HepG2 (cell line): ENCODE data around the gene OSCP1. TPM values are rescaled to one million over a fixed set of nuclear protein-coding genes. Genes with fewer than 3 reads are reported as not detected.
A peak's percentile ranks its signal among the peaks of the same experiment; 100 is the strongest.

Source experiments
- ATAC-seq: fragments of 200-7000 bp; cut with Tn5 transposase; 3 replicates; pipeline ENCODE4 v1.9.1; 2020; ENCODE audit warnings: mild to moderate bottlenecking, moderate library complexity
- BruUV-seq: library from RNA; stranded (reverse); fragments of 400-500 nt; replicated peaks from 2 replicates; lab custom pipeline; 2021; lab: Mats Ljungman, UMichigan
- CTCF ChIA-PET: fragments of 300-600 bp; formaldehyde crosslinking; extraction: SDS; loops from one replicate; lab custom pipeline; 2021; ENCODE audit warnings: low total read pairs, inconsistent platforms, low intra/inter-chr PET ratio; lab: Yijun Ruan, JAX
- POLR2A ChIA-PET: fragments of 350-600 bp; sonication (Branson Sonifier 250); formaldehyde crosslinking; loops from one replicate; lab custom pipeline; 2020; ENCODE audit warnings: antibody characterized with exemption, inconsistent platforms; lab: Yijun Ruan, JAX
- DNase-seq: peaks from one replicate; pipeline ENCODE4 v3.0.0-alpha.2; 2015; ENCODE audit warnings: low spot score
- FAIRE-seq: peaks from 3 replicates; lab custom pipeline; 2011; peaks lifted over from hg19 to GRCh38; lab: Jason Lieb, UNC
- H2AFZ ChIP-seq: one replicate; pipeline ENCODE4 v1.6.1; 2011; ENCODE audit warnings: low read length, inconsistent platforms
- H3K27ac ChIP-seq: fragments of 300-600 bp; 3 replicates; pipeline ENCODE4 v1.8.0; 2011; ENCODE audit warnings: mixed run types, mild to moderate bottlenecking, mixed read lengths, low read length, inconsistent platforms; ENCODE audit not compliant: insufficient read depth; ENCODE audit errors: extremely low read length
- H3K27me3 ChIP-seq, 2 experiments: fragments of 200-600 bp in 1 of 2; 2 replicates in 1 of 2; 3 replicates in 1 of 2; pipeline versions ENCODE4 v1.6.0 to v1.8.0; 2011; ENCODE audit warnings: low read length in 2 of 2, mild to moderate bottlenecking in 2 of 2, moderate library complexity in 2 of 2, inconsistent platforms in 1 of 2; ENCODE audit not compliant: insufficient read depth in 2 of 2, control insufficient read depth in 1 of 2
- H3K36me3 ChIP-seq, 2 experiments: fragments of 200-600 bp in 1 of 2; replicated peaks in 1 of 2; 2 replicates in 1 of 2; 3 replicates in 1 of 2; pipeline versions ENCODE4 v1.5.1 to v1.8.0; 2011; ENCODE audit warnings: low read length in 2 of 2, inconsistent platforms in 1 of 2; ENCODE audit not compliant: insufficient read depth in 2 of 2, control insufficient read depth in 1 of 2
- H3K4me1 ChIP-seq: 2 replicates; pipeline ENCODE4 v1.5.1; 2012; ENCODE audit warnings: low read length, inconsistent platforms; ENCODE audit not compliant: insufficient read depth
- H3K4me2 ChIP-seq: 2 replicates; pipeline ENCODE4 v1.6.0; 2011; ENCODE audit warnings: low read depth, low read length, inconsistent platforms
- H3K4me3 ChIP-seq, 3 experiments: fragments of 200-600 bp in 1 of 3; sonication (generic), shearing (Covaris generic) in 1 of 3; replicated peaks in 1 of 3; 2 replicates each; pipeline ENCODE4 v1.5.1; 2011 to 2016; ENCODE audit warnings: low read length in 3 of 3, inconsistent platforms in 2 of 3, low read depth in 2 of 3, mild to moderate bottlenecking in 2 of 3, control low read depth in 1 of 3, mixed read lengths in 1 of 3; ENCODE audit not compliant: insufficient read depth in 1 of 3
- H3K79me2 ChIP-seq: one replicate; pipeline ENCODE4 v1.6.1; 2011; ENCODE audit warnings: low read length, inconsistent platforms; ENCODE audit not compliant: insufficient read depth
- H3K9ac ChIP-seq: 2 replicates; pipeline ENCODE4 v1.6.0; 2011; ENCODE audit warnings: mild to moderate bottlenecking, low read depth, low read length, inconsistent platforms; ENCODE audit not compliant: insufficient read depth
- H3K9me3 ChIP-seq: 2 replicates; pipeline ENCODE4 v1.5.1; 2012; ENCODE audit warnings: mild to moderate bottlenecking, low read length
- H4K20me1 ChIP-seq: 2 replicates; pipeline ENCODE4 v1.6.0; 2011; ENCODE audit warnings: inconsistent platforms, mild to moderate bottlenecking, low read length, moderate library complexity; ENCODE audit not compliant: insufficient read depth
- CCAR2 ChIP-seq: fragments of 200-400 bp; formaldehyde crosslinking; optimal IDR thresholded peaks from 2 replicates; pipeline ENCODE3; 2018; ENCODE audit warnings: low read depth, mild to moderate bottlenecking, low read length, moderate library complexity
- KLF6 ChIP-seq: IDR thresholded peaks from 2 replicates; pipeline ENCODE4 v1.8.0; 2016; ENCODE audit warnings: missing biosample characterization, missing genetic modification reagents
- KLF9 ChIP-seq: IDR thresholded peaks from 2 replicates; pipeline ENCODE4 v1.6.1; 2016; ENCODE audit warnings: low read depth
- SMYD3 ChIP-seq: sonication (generic); formaldehyde crosslinking; IDR thresholded peaks from 2 replicates; pipeline ENCODE4 v1.8.1; 2023; ENCODE audit warnings: mild to moderate bottlenecking, missing genetic modification reagents
- TBP ChIP-seq: sonication (generic); formaldehyde crosslinking; IDR thresholded peaks from 2 replicates; pipeline ENCODE4 v1.5.0; 2020; ENCODE audit warnings: missing genetic modification reagents
- TCF7 ChIP-seq: sonication (generic); IDR thresholded peaks from 2 replicates; pipeline ENCODE4 v1.6.1; 2016; ENCODE audit warnings: antibody characterized with exemption, low read depth
- ZNF333 ChIP-seq: sonication (generic); formaldehyde crosslinking; IDR thresholded peaks from 2 replicates; pipeline ENCODE4 v1.4.0; 2020; ENCODE audit warnings: mild to moderate bottlenecking, missing genetic modification reagents, borderline replicate concordance
- ZNF34 ChIP-seq: sonication (generic); formaldehyde crosslinking; IDR thresholded peaks from 2 replicates; pipeline ENCODE4 v1.4.0; 2020; ENCODE audit warnings: mild to moderate bottlenecking, missing genetic modification reagents, borderline replicate concordance
- ZSCAN25 ChIP-seq: sonication (generic); formaldehyde crosslinking; IDR thresholded peaks from 2 replicates; pipeline ENCODE4 v1.8.0; 2022; ENCODE audit warnings: mild to moderate bottlenecking, missing genetic modification reagents
- ZZZ3 ChIP-seq: sonication (generic); formaldehyde crosslinking; IDR thresholded peaks from 2 replicates; pipeline ENCODE4 v1.4.0; 2020; ENCODE audit warnings: missing genetic modification reagents, mild to moderate bottlenecking, borderline replicate concordance
- WGBS: methylation state at CpG from one replicate; pipeline ENCODE4 v1.1.6; 2017; ENCODE audit warnings: low lambda C conversion rate; 5-methylcytosine and 5-hydroxymethylcytosine counted together
- in situ Hi-C: cut with HindIII; loops from 2 replicates; pipeline ENCODE4 v1.10.0; 2017; ENCODE audit warnings: low pct_unique_long_range_greater_than_20kb; ENCODE audit not compliant: extremely low pct_ligation_motif_present
- intact Hi-C: fragments of 100-400 bp; cut with micrococcal nuclease; formaldehyde crosslinking; loops from one replicate; pipeline ENCODE4 v1.10.0; 2022; ENCODE audit not compliant: unreplicated experiment
- polyA plus RNA-seq, 8 experiments: library from polyadenylated mRNA; depleted of rRNA in 3 of 8; stranded (reverse) in 7 of 8; unstranded in 1 of 8; fragments of >200 nt; fragmentation: Illumina TruSeq in 4 of 8; extraction: Trizol in 4 of 8; gene quantifications; 2 replicates each; pipeline versions ENCODE4 v1.2.1 to v1.2.3, GENCODE V29; 2011 to 2016; ENCODE audit warnings: low read depth in 4 of 8, missing spikeins in 1 of 8, mixed read lengths in 1 of 8; ENCODE audit not compliant: insufficient read depth in 1 of 8
- total RNA-seq, 5 experiments: library from RNA; depleted of rRNA; stranded (reverse); fragments of >200 nt; fragmentation: Illumina TruSeq; extraction: Trizol; gene quantifications; 2 replicates each; pipeline ENCODE4 v1.2.3, GENCODE V29; 2016; ENCODE audit warnings: low read depth in 1 of 5
- TF ChIP-seq, protein P1 (sequence below): sonication (generic); formaldehyde crosslinking; IDR thresholded peaks from 2 replicates; pipeline ENCODE4 v1.8.0; 2022; ENCODE audit warnings: missing genetic modification reagents, low read depth, mild to moderate bottlenecking, borderline replicate concordance
- TF ChIP-seq, protein P2 (sequence below): sonication (generic); formaldehyde crosslinking; conservative IDR thresholded peaks from 2 replicates; pipeline ENCODE4 v1.4.0; 2020; ENCODE audit warnings: mild to moderate bottlenecking, missing genetic modification reagents, moderate library complexity
- TF ChIP-seq, protein P3 (sequence below): sonication (generic); formaldehyde crosslinking; IDR thresholded peaks from 2 replicates; pipeline ENCODE4 v1.5.0; 2020; ENCODE audit warnings: missing genetic modification reagents
- TF ChIP-seq, protein P4 (sequence below): sonication (generic); formaldehyde crosslinking; IDR thresholded peaks from 2 replicates; pipeline ENCODE4 v1.5.0; 2020; ENCODE audit warnings: mild to moderate bottlenecking, missing genetic modification reagents, borderline replicate concordance

OSCP1 gene
- total and polyA plus RNA-seq, 2 of the 13 experiments (the other 11 are each of a cell fraction or from before 2014, with no cell fraction given), result 0.60 to 0.84 TPM

DNA sequence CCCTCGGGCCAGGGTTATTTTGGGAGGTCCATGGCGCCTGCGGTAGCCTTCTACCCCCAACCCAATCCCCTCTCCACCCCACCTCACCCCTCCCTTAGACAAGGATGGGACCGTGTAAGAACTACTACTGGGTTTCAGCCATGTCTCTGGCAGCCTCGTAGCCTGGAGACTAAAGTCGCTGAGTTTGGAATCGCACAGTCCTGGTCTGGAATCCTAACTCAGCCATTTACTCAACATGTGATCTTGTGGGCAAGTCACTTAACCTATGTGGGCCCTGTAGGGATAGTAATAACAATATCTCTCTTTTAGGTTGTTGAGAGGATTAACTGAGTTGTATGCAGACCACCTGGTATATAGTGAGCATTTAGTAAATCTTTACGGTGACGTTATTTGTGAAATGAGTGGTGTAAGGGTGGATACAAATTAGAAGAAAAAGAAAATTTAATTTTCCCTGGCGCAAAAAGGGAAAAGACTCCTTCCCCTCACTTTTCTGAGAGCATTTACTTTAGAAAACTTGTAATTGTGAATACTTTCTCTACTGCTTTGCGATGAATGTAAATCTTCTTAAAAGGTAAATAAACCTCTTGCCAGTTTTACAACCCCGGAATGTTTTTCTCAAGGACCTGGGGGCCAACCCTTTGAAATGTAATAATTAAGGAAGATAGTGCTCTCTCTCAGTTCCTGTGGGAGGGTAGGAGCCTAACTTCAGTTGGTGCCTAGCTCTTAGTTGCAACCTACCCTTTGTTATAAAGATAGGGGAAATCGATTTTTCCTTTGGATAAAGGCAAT, 14.5 kb upstream of the OSCP1 start:
- CTCF ChIA-PET, result no interaction called here
- Histone ChIP-seq H3K9ac (peak overlapping the region; percentile 91), H3K27ac (peak overlapping the region; percentile 93), H3K9me3 (no peaks in the 10 kb centered on the region), H3K4me1 (peaks cover 55% of the 10 kb centered on the region), H3K79me2 (peaks cover 17% of the 10 kb centered on the region), H3K4me3 (peak overlapping the region; percentile 83 to 91 (median 90); a peak in 5 of 6 replicates), H3K4me2 (peak overlapping the region; percentile 92), H3K36me3 (peaks cover 13 to 25% of the 10 kb centered on the region in 2 experiments), H4K20me1 (no peaks in the 10 kb centered on the region), H3K27me3 (no peaks in the 10 kb centered on the region; a peak in 1 of 5 replicates), H2AFZ (no peak overlapping the region)
- FAIRE-seq (peak; percentile 26), DNase-seq (no peak), ATAC-seq (peak; percentile 64)
- BruUV-seq, result TSS peak; percentile 97
- in situ Hi-C loops, result no loop called here
- intact Hi-C loops, result loop anchor here (2.0 kb wide), 1 partner anchor 22 kb away; no protein-coding TSS in a partner anchor
- WGBS, result 33% methylated on average over 12 of the region's 13 CpGs
- POLR2A ChIA-PET, result interaction anchor here (0.7 to 3.6 kb wide), 21 partner anchors 7 to 1010 kb away, joined by 3 to 48 read pairs (median 4); partner anchors contain the start of genes CSF3R, LSM10, OSCP1 and THRAP3
- TF ChIP-seq ZNF333 (no peak), ZZZ3 (no peak), CCAR2 (no peak), KLF9 (CRISPR knock-in tag) (no peak), KLF6 (CRISPR knock-in tag) (no peak), ZNF34 (no peak), SMYD3 (CRISPR knock-in tag) (no peak), TBP (no peak), TCF7 (no peak), ZSCAN25 (CRISPR knock-in tag) (0 out of 2 replicates have a peak, but pooled peaks have one; percentile 10)
- TF ChIP-seq, protein P1, sequence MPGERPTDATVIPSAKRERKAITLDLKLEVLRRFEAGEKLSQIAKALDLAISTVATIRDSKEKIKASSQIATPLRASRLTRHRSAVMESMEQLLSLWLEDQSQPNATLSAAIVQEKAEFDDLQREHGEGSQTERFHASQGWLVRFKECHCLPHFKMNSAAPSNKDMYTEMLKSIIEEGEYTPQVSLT (CRISPR knock-in tag), result no peak
- TF ChIP-seq, protein P2, sequence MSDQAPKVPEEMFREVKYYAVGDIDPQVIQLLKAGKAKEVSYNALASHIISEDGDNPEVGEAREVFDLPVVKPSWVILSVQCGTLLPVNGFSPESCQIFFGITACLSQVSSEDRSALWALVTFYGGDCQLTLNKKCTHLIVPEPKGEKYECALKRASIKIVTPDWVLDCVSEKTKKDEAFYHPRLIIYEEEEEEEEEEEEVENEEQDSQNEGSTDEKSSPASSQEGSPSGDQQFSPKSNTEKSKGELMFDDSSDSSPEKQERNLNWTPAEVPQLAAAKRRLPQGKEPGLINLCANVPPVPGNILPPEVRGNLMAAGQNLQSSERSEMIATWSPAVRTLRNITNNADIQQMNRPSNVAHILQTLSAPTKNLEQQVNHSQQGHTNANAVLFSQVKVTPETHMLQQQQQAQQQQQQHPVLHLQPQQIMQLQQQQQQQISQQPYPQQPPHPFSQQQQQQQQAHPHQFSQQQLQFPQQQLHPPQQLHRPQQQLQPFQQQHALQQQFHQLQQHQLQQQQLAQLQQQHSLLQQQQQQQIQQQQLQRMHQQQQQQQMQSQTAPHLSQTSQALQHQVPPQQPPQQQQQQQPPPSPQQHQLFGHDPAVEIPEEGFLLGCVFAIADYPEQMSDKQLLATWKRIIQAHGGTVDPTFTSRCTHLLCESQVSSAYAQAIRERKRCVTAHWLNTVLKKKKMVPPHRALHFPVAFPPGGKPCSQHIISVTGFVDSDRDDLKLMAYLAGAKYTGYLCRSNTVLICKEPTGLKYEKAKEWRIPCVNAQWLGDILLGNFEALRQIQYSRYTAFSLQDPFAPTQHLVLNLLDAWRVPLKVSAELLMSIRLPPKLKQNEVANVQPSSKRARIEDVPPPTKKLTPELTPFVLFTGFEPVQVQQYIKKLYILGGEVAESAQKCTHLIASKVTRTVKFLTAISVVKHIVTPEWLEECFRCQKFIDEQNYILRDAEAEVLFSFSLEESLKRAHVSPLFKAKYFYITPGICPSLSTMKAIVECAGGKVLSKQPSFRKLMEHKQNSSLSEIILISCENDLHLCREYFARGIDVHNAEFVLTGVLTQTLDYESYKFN (CRISPR knock-in tag), result no peak
- TF ChIP-seq, protein P3, sequence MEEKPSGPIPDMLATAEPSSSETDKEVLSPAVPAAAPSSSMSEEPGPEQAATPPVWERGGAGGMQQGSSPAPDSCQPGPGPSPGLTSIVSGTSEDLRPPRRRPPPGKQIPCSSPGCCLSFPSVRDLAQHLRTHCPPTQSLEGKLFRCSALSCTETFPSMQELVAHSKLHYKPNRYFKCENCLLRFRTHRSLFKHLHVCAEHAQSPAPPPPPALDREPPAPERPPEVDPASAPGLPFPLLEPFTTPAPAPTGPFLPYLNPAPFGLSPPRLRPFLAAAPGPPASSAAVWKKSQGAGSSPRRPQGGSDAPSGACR, result no peak
- TF ChIP-seq, protein P4, sequence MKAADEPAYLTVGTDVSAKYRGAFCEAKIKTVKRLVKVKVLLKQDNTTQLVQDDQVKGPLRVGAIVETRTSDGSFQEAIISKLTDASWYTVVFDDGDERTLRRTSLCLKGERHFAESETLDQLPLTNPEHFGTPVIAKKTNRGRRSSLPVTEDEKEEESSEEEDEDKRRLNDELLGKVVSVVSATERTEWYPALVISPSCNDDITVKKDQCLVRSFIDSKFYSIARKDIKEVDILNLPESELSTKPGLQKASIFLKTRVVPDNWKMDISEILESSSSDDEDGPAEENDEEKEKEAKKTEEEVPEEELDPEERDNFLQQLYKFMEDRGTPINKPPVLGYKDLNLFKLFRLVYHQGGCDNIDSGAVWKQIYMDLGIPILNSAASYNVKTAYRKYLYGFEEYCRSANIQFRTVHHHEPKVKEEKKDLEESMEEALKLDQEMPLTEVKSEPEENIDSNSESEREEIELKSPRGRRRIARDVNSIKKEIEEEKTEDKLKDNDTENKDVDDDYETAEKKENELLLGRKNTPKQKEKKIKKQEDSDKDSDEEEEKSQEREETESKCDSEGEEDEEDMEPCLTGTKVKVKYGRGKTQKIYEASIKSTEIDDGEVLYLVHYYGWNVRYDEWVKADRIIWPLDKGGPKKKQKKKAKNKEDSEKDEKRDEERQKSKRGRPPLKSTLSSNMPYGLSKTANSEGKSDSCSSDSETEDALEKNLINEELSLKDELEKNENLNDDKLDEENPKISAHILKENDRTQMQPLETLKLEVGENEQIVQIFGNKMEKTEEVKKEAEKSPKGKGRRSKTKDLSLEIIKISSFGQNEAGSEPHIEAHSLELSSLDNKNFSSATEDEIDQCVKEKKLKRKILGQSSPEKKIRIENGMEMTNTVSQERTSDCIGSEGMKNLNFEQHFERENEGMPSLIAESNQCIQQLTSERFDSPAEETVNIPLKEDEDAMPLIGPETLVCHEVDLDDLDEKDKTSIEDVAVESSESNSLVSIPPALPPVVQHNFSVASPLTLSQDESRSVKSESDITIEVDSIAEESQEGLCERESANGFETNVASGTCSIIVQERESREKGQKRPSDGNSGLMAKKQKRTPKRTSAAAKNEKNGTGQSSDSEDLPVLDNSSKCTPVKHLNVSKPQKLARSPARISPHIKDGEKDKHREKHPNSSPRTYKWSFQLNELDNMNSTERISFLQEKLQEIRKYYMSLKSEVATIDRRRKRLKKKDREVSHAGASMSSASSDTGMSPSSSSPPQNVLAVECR, result no peak
